K562 (cell line): Measurements from ENCODE around the gene ECSCR. TPM values are rescaled to one million over a fixed set of nuclear protein-coding genes. Genes with fewer than 3 reads are reported as not detected.

Experiments
- DPF2 ChIP-seq: fragments of 450-650 bp; IDR thresholded peaks from 2 replicates; pipeline ENCODE4 v1.6.1; 2016
- FOXP1 ChIP-seq: sonication (generic); formaldehyde crosslinking; IDR thresholded peaks from 2 replicates; pipeline ENCODE4 v1.8.0; 2022; ENCODE audit warnings: mild to moderate bottlenecking, missing genetic modification reagents
- MEF2A ChIP-seq: IDR thresholded peaks from 2 replicates; pipeline ENCODE4 v1.6.1; 2011; ENCODE audit warnings: low read depth, mild to moderate bottlenecking, low read length, moderate library complexity; ENCODE audit not compliant: control insufficient read depth
- POLR2AphosphoS5 ChIP-seq: IDR thresholded peaks from 2 replicates; pipeline ENCODE4 v1.6.1; 2011; ENCODE audit warnings: mild to moderate bottlenecking, low read depth, low read length, moderate library complexity; ENCODE audit not compliant: control insufficient read depth, insufficient read depth
- PRDM10 ChIP-seq: fragments of 450-650 bp; IDR thresholded peaks from 2 replicates; pipeline ENCODE4 v1.6.1; 2018; ENCODE audit not compliant: partially characterized antibody
- PTTG1 ChIP-seq: fragments of 450-650 bp; IDR thresholded peaks from 2 replicates; pipeline ENCODE4 v1.6.1; 2016; ENCODE audit warnings: low read depth, mild to moderate bottlenecking, missing genetic modification characterization, missing compliant biosample characterization
- RFX1 ChIP-seq: fragments of 450-650 bp; IDR thresholded peaks from 2 replicates; pipeline ENCODE4 v1.6.1; 2016; ENCODE audit warnings: mild to moderate bottlenecking, moderate library complexity
- ZNF311 ChIP-seq: fragments of 250-450 bp; sonication (Bioruptor Pico); IDR thresholded peaks from 2 replicates; pipeline ENCODE4 v1.4.0; 2020; ENCODE audit warnings: mild to moderate bottlenecking, moderate library complexity
- ZNF316 ChIP-seq: fragments of 450-650 bp; IDR thresholded peaks from 2 replicates; pipeline ENCODE4 v1.6.1; 2016
- ZNF583 ChIP-seq: fragments of 250-450 bp; sonication (Bioruptor Pico); IDR thresholded peaks from 2 replicates; pipeline ENCODE4 v1.4.0; 2020
- ZNF830 ChIP-seq: fragments of 250-450 bp; sonication (Bioruptor Pico); IDR thresholded peaks from 2 replicates; pipeline ENCODE4 v1.5.0; 2021; ENCODE audit warnings: mild to moderate bottlenecking
- polyA plus RNA-seq, 8 experiments: library from polyadenylated mRNA; depleted of rRNA in 4 of 8; stranded (reverse) in 5 of 8; unstranded in 3 of 8; fragments of >200 nt; fragmentation: Nextera tagmentation in 2 of 8; fragmentation: Illumina TruSeq in 1 of 8; extraction: Ambion mirVana in 2 of 8; extraction: Trizol in 1 of 8; gene quantifications; 2 replicates each; pipeline versions ENCODE4 v1.2.1 to v1.2.3, GENCODE V29; 2011 to 2014; ENCODE audit warnings: inconsistent platforms in 1 of 8, missing spikeins in 1 of 8
- total RNA-seq, 7 experiments: library from RNA; depleted of rRNA in 6 of 7; stranded (reverse); fragments of >200 nt in 6 of 7; fragmentation: Illumina TruSeq in 2 of 7; extraction: Trizol in 2 of 7; gene quantifications; 2 replicates each; pipeline versions ENCODE4 v1.2.1 to v1.2.3, GENCODE V29; 2011 to 2021; ENCODE audit warnings: low replicate concordance in 1 of 7
- TF ChIP-seq, protein P1 (sequence below): sonication (generic); formaldehyde crosslinking; IDR thresholded peaks from 2 replicates; pipeline ENCODE4 v1.8.0; 2023; ENCODE audit warnings: mild to moderate bottlenecking, missing genetic modification reagents

ECSCR gene
- total and polyA plus RNA-seq, 9 of the 15 experiments (the other 6 are each of a cell fraction or from before 2014, with no cell fraction given): 0.10 to 0.25 (median 0.13) TPM; not detected in 6

DNA sequence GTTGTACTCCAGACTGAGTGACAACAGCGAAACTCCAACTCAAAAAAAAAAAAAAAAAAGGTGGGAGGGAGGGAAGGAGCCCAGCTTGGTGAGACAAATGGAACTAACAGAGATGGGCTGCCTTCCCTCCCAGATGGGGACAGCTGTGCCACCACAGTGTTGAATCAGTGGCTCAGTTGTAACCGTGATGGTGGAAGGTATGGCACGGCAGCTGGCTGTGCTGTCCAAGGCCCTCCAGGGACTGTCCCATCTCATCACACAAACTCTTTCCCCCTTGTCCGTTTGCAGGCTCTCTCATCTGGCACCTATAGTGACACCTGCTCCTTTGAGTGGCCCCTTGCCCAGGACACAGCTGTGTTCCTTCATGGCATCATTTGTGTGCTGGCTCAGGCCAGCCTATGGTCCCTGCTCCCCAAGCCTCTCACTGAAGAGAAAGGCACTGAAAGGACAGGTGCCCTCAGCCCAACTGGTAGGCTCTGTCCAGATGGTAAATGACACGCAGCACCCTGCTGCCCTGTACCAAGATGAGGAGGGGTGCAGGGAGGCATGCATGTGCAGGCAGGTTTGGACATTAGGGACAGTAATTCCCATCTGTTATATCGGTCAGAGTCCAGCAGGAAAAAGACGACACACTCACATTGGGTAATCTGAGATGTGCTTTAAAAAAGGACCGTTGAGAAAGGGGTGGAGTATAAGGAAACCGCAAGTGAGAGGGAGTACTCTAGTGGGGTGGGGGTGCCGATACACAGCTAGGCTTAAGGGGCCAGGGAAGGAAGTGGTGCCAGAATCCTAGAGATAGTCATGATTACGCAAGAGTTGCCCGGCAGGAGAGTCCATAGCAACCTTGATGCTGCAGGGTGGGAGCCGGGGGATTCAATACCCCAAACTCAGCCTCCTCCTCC is 12.6 kb upstream of the ECSCR start (continued):
- TF ChIP-seq, protein P1, sequence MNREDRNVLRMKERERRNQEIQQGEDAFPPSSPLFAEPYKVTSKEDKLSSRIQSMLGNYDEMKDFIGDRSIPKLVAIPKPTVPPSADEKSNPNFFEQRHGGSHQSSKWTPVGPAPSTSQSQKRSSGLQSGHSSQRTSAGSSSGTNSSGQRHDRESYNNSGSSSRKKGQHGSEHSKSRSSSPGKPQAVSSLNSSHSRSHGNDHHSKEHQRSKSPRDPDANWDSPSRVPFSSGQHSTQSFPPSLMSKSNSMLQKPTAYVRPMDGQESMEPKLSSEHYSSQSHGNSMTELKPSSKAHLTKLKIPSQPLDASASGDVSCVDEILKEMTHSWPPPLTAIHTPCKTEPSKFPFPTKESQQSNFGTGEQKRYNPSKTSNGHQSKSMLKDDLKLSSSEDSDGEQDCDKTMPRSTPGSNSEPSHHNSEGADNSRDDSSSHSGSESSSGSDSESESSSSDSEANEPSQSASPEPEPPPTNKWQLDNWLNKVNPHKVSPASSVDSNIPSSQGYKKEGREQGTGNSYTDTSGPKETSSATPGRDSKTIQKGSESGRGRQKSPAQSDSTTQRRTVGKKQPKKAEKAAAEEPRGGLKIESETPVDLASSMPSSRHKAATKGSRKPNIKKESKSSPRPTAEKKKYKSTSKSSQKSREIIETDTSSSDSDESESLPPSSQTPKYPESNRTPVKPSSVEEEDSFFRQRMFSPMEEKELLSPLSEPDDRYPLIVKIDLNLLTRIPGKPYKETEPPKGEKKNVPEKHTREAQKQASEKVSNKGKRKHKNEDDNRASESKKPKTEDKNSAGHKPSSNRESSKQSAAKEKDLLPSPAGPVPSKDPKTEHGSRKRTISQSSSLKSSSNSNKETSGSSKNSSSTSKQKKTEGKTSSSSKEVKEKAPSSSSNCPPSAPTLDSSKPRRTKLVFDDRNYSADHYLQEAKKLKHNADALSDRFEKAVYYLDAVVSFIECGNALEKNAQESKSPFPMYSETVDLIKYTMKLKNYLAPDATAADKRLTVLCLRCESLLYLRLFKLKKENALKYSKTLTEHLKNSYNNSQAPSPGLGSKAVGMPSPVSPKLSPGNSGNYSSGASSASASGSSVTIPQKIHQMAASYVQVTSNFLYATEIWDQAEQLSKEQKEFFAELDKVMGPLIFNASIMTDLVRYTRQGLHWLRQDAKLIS: no peak
- TF ChIP-seq POLR2AphosphoS5 (peak; percentile 53; the same call in 1 of the 2 replicates), ZNF830 (peak; percentile 59; the same call in 1 of the 2 replicates), ZNF311 (CRISPR knock-in tag) (peak; percentile 69), ZNF316 (no peak), FOXP1 (peak; percentile 68; the same call in 1 of the 2 replicates), MEF2A (no peak), PTTG1 (no peak), PRDM10 (peak; percentile 72), DPF2 (peak; percentile 90), ZNF583 (CRISPR knock-in tag) (peak; percentile 37; the same call in 1 of the 2 replicates), RFX1 (peak; percentile 78; the same call in 1 of the 2 replicates)
